SK-N-SH (cell line): ENCODE measurements around the gene NLGN1. TPM values are rescaled to one million over a fixed set of nuclear protein-coding genes. Genes with fewer than 3 reads are reported as not detected.

ENCODE experiments used
- CTCF ChIA-PET: fragments of 300-600, 350-600 bp; formaldehyde crosslinking; extraction: SDS; loops from one replicate; lab custom pipeline; 2021; lab: Yijun Ruan, JAX
- POLR2A ChIA-PET: fragments of 350-600 bp; sonication (Branson Sonifier 250); formaldehyde crosslinking; extraction: SDS; loops from one replicate; lab custom pipeline; 2020; ENCODE audit warnings: antibody characterized with exemption, inconsistent platforms; lab: Yijun Ruan, JAX
- DNase-seq: peaks from one replicate; pipeline ENCODE4 v3.0.0; 2012
- H2AFZ ChIP-seq: fragments of 200-600 bp; sonication (generic); 2 replicates; pipeline ENCODE4 v1.8.1; 2016; ENCODE audit warnings: antibody characterized with exemption, mild to moderate bottlenecking, low read depth
- H3F3A ChIP-seq: fragments of 200-600 bp; sonication (generic); replicated peaks from 2 replicates; pipeline ENCODE3; 2016; ENCODE audit warnings: antibody characterized with exemption, mild to moderate bottlenecking; ENCODE audit not compliant: insufficient read depth
- H3K27ac ChIP-seq, 2 experiments: fragments of 200-500 bp in 1 of 2; fragments of 200-600 bp in 1 of 2; sonication (Bioruptor generic) in 1 of 2; sonication (generic), shearing (Covaris generic) in 1 of 2; 2 replicates each; pipeline versions ENCODE4 v1.5.1 to v1.6.1; 2014 to 2016; ENCODE audit warnings: low read depth in 2 of 2, inconsistent platforms in 1 of 2, low read length in 1 of 2, mild to moderate bottlenecking in 1 of 2, mixed read lengths in 1 of 2
- H3K27me3 ChIP-seq: fragments of 200-600 bp; sonication (generic), shearing (Covaris generic); 2 replicates; pipeline ENCODE4 v1.6.1; 2016; ENCODE audit warnings: mixed run types; ENCODE audit not compliant: insufficient read depth
- H3K36me3 ChIP-seq, 2 experiments: fragments of 200-500 bp in 1 of 2; fragments of 200-600 bp in 1 of 2; sonication (Bioruptor generic) in 1 of 2; sonication (generic) in 1 of 2; replicated peaks in 1 of 2; 2 replicates each; pipeline versions ENCODE3 to v1.5.1; 2014 to 2016; ENCODE audit warnings: low read length in 1 of 2, mild to moderate bottlenecking in 1 of 2; ENCODE audit not compliant: insufficient read depth in 2 of 2, control insufficient read depth in 1 of 2
- H3K4me1 ChIP-seq, 2 experiments: fragments of 200-500 bp in 1 of 2; fragments of 200-600 bp in 1 of 2; sonication (Bioruptor generic) in 1 of 2; sonication (generic), shearing (Covaris generic) in 1 of 2; 2 replicates each; pipeline versions ENCODE4 v1.5.1 to v1.6.1; 2014 to 2016; ENCODE audit warnings: low read depth in 1 of 2, low read length in 1 of 2, mixed run types in 1 of 2; ENCODE audit not compliant: insufficient read depth in 2 of 2, control insufficient read depth in 1 of 2
- H3K4me2 ChIP-seq: fragments of 200-600 bp; sonication (generic), shearing (Covaris generic); 2 replicates; pipeline ENCODE4 v1.6.1; 2017; ENCODE audit warnings: mixed run types
- H3K4me3 ChIP-seq, 2 experiments: fragments of 200-500 bp in 1 of 2; fragments of 200-600 bp in 1 of 2; sonication (Bioruptor generic) in 1 of 2; sonication (generic), shearing (Covaris generic) in 1 of 2; 2 replicates each; pipeline versions ENCODE4 v1.5.1 to v1.8.1; 2014 to 2016; ENCODE audit warnings: low read depth in 2 of 2, inconsistent platforms in 1 of 2, low read length in 1 of 2, mild to moderate bottlenecking in 1 of 2, mixed read lengths in 1 of 2, moderate library complexity in 1 of 2
- H3K79me2 ChIP-seq: fragments of 200-600 bp; sonication (generic); 2 replicates; pipeline ENCODE4 v1.8.1; 2017; ENCODE audit warnings: mild to moderate bottlenecking; ENCODE audit not compliant: insufficient read depth
- H3K9ac ChIP-seq: fragments of 200-600 bp; sonication (generic); 2 replicates; pipeline ENCODE4 v1.6.1; 2017; ENCODE audit warnings: mixed run types
- H3K9me2 ChIP-seq: fragments of 200-600 bp; sonication (generic); 2 replicates; pipeline ENCODE4 v1.6.1; 2017; ENCODE audit warnings: mixed run types
- H3K9me3 ChIP-seq: fragments of 200-600 bp; sonication (generic); 2 replicates; pipeline ENCODE4 v1.6.1; 2017; ENCODE audit warnings: mixed run types, mild to moderate bottlenecking, moderate library complexity
- H4K20me1 ChIP-seq: fragments of 200-600 bp; sonication (generic); 2 replicates; pipeline ENCODE4 v1.6.1; 2017; ENCODE audit warnings: mild to moderate bottlenecking, mixed run types; ENCODE audit not compliant: insufficient read depth
- CHD2 ChIP-seq: fragments of 150-350 bp; IDR thresholded peaks from 2 replicates; pipeline ENCODE4 v1.6.1; 2018; ENCODE audit warnings: low read length; ENCODE audit not compliant: partially characterized antibody
- ELF1 ChIP-seq: IDR thresholded peaks from 2 replicates; pipeline ENCODE4 v1.4.0; 2012
- EP300 ChIP-seq, 2 experiments: IDR thresholded peaks; 2 replicates each; pipeline versions ENCODE4 v1.4.0 to v1.6.1; 2012; ENCODE audit warnings: borderline replicate concordance in 1 of 2, low read depth in 1 of 2, low read length in 1 of 2
- GABPA ChIP-seq: IDR thresholded peaks from 2 replicates; pipeline ENCODE4 v1.4.0; 2012; ENCODE audit warnings: low read depth, mild to moderate bottlenecking
- IRF3 ChIP-seq: fragments of 150-350 bp; IDR thresholded peaks from 2 replicates; pipeline ENCODE4 v1.6.1; 2016; ENCODE audit warnings: mild to moderate bottlenecking, low read depth, low read length
- JUND ChIP-seq: IDR thresholded peaks from 2 replicates; pipeline ENCODE4 v1.4.0; 2012
- NRF1 ChIP-seq: IDR thresholded peaks from 2 replicates; pipeline ENCODE4 v1.6.1; 2012; ENCODE audit warnings: low read depth, mild to moderate bottlenecking, low read length
- POLR2AphosphoS5 ChIP-seq: IDR thresholded peaks from 2 replicates; pipeline ENCODE4 v1.6.1; 2012; ENCODE audit warnings: low read depth, low read length
- RAD21 ChIP-seq: IDR thresholded peaks from 2 replicates; pipeline ENCODE4 v1.6.1; 2012; ENCODE audit warnings: mild to moderate bottlenecking, low read length
- RCOR1 ChIP-seq: fragments of 150-350 bp; IDR thresholded peaks from 2 replicates; pipeline ENCODE4 v1.6.1; 2017; ENCODE audit warnings: antibody characterized with exemption, low read length
- RFX5 ChIP-seq: IDR thresholded peaks from 2 replicates; pipeline ENCODE4 v1.6.1; 2012; ENCODE audit warnings: mild to moderate bottlenecking, improper control_type of control experiment, low read length
- RXRA ChIP-seq: IDR thresholded peaks from 2 replicates; pipeline ENCODE4 v1.4.0; 2012; ENCODE audit warnings: low read depth, mild to moderate bottlenecking, borderline replicate concordance
- TCF12 ChIP-seq: IDR thresholded peaks from 2 replicates; pipeline ENCODE4 v1.4.0; 2012
- WGBS: methylation state at CpG from one replicate; pipeline ENCODE4 v1.1.6; 2017; ENCODE audit warnings: low lambda C conversion rate; 5-methylcytosine and 5-hydroxymethylcytosine counted together
- polyA plus RNA-seq, 3 experiments: library from polyadenylated mRNA; depleted of rRNA; stranded (reverse); fragments of >200 nt; gene quantifications; 2 replicates each; pipeline ENCODE4 v1.2.3, GENCODE V29; 2012
- TF ChIP-seq, protein P1 (sequence below): IDR thresholded peaks from 2 replicates; pipeline ENCODE4 v1.4.0; 2012; ENCODE audit warnings: low read depth, borderline replicate concordance
- TF ChIP-seq, protein P2 (sequence below): fragments of 150-350 bp; IDR thresholded peaks from 2 replicates; pipeline ENCODE4 v1.6.1; 2017; ENCODE audit warnings: antibody characterized with exemption, low read length, low read depth, borderline replicate concordance

Gene NLGN1
- polyA plus RNA-seq, 1 of the 3 experiments (the other 2 are of a cell fraction) = 1.5 TPM

- no peaks in the 10 kb centered on the region for H3K27me3 ChIP-seq
- H3K4me3 ChIP-seq = no peak overlapping the region
- no peaks in the 10 kb centered on the region for H3K9me2 ChIP-seq
- no peak overlapping the region for H3K27ac ChIP-seq
- no peaks in the 10 kb centered on the region for H3K36me3 ChIP-seq
- H2AFZ ChIP-seq = no peak overlapping the region
- H3K79me2 ChIP-seq = no peaks in the 10 kb centered on the region
- CTCF ChIA-PET = interaction anchor here (1.3 kb wide), 1 partner anchor 27 kb away, joined by 3 read pairs; no protein-coding TSS in a partner anchor
- 40% methylated on average over 2 of the region's 2 CpGs for WGBS
- H3K4me1 ChIP-seq = no peaks in the 10 kb centered on the region
- H3K4me2 ChIP-seq = no peak overlapping the region
- POLR2A ChIA-PET = interaction anchor here (0.5 kb wide), 1 partner anchor 264 kb away, joined by 3 read pairs; no protein-coding TSS in a partner anchor
- no peaks in the 10 kb centered on the region for H4K20me1 ChIP-seq
- no peak for DNase-seq
- TF ChIP-seq GABPA = no peak
- TF ChIP-seq, protein P1, sequence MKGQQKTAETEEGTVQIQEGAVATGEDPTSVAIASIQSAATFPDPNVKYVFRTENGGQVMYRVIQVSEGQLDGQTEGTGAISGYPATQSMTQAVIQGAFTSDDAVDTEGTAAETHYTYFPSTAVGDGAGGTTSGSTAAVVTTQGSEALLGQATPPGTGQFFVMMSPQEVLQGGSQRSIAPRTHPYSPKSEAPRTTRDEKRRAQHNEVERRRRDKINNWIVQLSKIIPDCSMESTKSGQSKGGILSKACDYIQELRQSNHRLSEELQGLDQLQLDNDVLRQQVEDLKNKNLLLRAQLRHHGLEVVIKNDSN = no peak
- no peak for TF ChIP-seq JUND
- no peak for TF ChIP-seq CHD2
- TF ChIP-seq ELF1 = no peak
- no peaks in the 10 kb centered on the region for H3K9me3 ChIP-seq
- H3F3A ChIP-seq = no peaks in the 10 kb centered on the region
- no peak overlapping the region for H3K9ac ChIP-seq
Measured at GRCh38 chr3:173556546-173556945, 159.0 kb downstream of the NLGN1 start.

DNA sequence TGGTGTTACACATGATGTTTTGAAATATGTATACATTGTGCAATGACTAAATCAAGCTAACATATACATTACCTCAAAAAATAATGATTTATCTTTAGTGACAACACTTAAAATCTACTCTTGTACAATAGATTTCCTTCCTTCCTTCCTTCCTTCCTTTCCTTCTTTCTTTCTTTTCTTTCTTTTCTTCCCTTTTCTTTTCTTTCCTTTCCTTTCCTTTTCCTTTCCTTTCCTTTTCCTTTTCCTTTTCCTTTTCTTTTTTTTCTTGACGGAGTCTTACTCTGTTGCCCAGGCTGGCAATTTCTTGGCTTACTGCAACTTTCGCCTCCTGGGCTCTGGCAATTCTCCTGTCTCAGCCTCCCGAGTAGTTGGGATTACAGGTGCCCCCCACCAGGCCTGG is 170.5 kb downstream of the NLGN1 start:
- no peak overlapping the region for H3K27ac ChIP-seq
- H2AFZ ChIP-seq = no peak overlapping the region
- H3F3A ChIP-seq = no peaks in the 10 kb centered on the region
- no peaks in the 10 kb centered on the region for H4K20me1 ChIP-seq
- H3K9me3 ChIP-seq = no peaks in the 10 kb centered on the region
- no peaks in the 10 kb centered on the region for H3K36me3 ChIP-seq
- H3K4me3 ChIP-seq = no peak overlapping the region
- H3K4me1 ChIP-seq = no peaks in the 10 kb centered on the region
- no peak overlapping the region for H3K4me2 ChIP-seq
- TF ChIP-seq RXRA = no peak
- no peak for TF ChIP-seq RCOR1
- TF ChIP-seq, protein P1 = no peak
- TF ChIP-seq IRF3 = no peak
- no peak for TF ChIP-seq POLR2AphosphoS5
- TF ChIP-seq RAD21 = no peak
- no peak for TF ChIP-seq NRF1
- no peak for TF ChIP-seq RFX5
- TF ChIP-seq TCF12 = no peak
- TF ChIP-seq EP300 (IDR thresholded peaks at IDR 0.05; ENCODE audit: borderline replicate concordance in 1 of 2, low read depth in 1 of 2, low read length in 1 of 2) = no peak
- TF ChIP-seq GABPA = no peak
- TF ChIP-seq, protein P2, sequence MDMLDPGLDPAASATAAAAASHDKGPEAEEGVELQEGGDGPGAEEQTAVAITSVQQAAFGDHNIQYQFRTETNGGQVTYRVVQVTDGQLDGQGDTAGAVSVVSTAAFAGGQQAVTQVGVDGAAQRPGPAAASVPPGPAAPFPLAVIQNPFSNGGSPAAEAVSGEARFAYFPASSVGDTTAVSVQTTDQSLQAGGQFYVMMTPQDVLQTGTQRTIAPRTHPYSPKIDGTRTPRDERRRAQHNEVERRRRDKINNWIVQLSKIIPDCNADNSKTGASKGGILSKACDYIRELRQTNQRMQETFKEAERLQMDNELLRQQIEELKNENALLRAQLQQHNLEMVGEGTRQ = no peak
- TF ChIP-seq, all 33 proteins: peak for 0
- Histone ChIP-seq H3K79me2 (no peaks in the 10 kb centered on the region), H3K9ac (no peak overlapping the region), H3K27me3 (no peaks in the 10 kb centered on the region), H3K9me2 (no peaks in the 10 kb centered on the region)
- CTCF ChIA-PET = no interaction called here
- WGBS = 91% methylated on average over 3 of the region's 3 CpGs
- no peak for DNase-seq
- POLR2A ChIA-PET = no interaction called here
